Breast epithelium (tissue), 4 donors: Measurements from ENCODE around the gene PADI2. TPM values are rescaled to one million over a fixed set of nuclear protein-coding genes. Genes with fewer than 3 reads are reported as not detected.

Experiments used
- DNase-seq, 2 donors: peaks; one replicate each; pipeline ENCODE4 v3.0.0-alpha.2; 2019; ENCODE audit warnings: low spot score in 2 of 2
- H3K27ac ChIP-seq, 2 donors: fragments of 200-600 bp; sonication (generic) in 1 of 2; one replicate each; pipeline ENCODE4 v1.5.1; 2016 to 2019; ENCODE audit warnings: mild to moderate bottlenecking in 1 of 2
- H3K27me3 ChIP-seq, 2 donors: fragments of 200-600 bp; sonication (generic) in 1 of 2; one replicate each; pipeline versions ENCODE4 v1.5.1 to v1.6.0; 2017 to 2019; ENCODE audit warnings: control low read depth in 1 of 2, mild to moderate bottlenecking in 1 of 2
- H3K36me3 ChIP-seq: fragments of 200-600 bp; one replicate; pipeline ENCODE4 v1.5.1; 2019
- H3K4me1 ChIP-seq, 2 donors: fragments of 200-600 bp; sonication (generic); one replicate each; pipeline ENCODE4 v1.5.1; 2016 to 2019; ENCODE audit warnings: control low read depth in 1 of 2
- H3K4me3 ChIP-seq, 3 donors: fragments of 200-600 bp; sonication (generic); 1 replicate in 2 of 3; 2 replicates in 1 of 3; pipeline ENCODE4 v1.5.1; 2016 to 2019; ENCODE audit warnings: mild to moderate bottlenecking in 3 of 3, moderate library complexity in 2 of 3
- H3K9me3 ChIP-seq, 2 donors: fragments of 200-600 bp; sonication (generic) in 1 of 2; one replicate each; pipeline ENCODE4 v1.5.1; 2016 to 2019; ENCODE audit warnings: control low read depth in 1 of 2
- POLR2A ChIP-seq: fragments of 450-650 bp; IDR thresholded peaks from one replicate; pipeline ENCODE4 v1.6.1; 2016; ENCODE audit warnings: antibody characterized with exemption, mild to moderate bottlenecking, moderate library complexity
- POLR2AphosphoS5 ChIP-seq, 3 donors: sonication (generic); formaldehyde crosslinking; IDR thresholded peaks; one replicate each; pipeline ENCODE4 v1.6.1; 2017; ENCODE audit warnings: antibody characterized with exemption in 3 of 3
- intact Hi-C: fragments of 100-400 bp; cut with DNase I; formaldehyde crosslinking; loops from one replicate; pipeline ENCODE4 v1.15.1; 2023; ENCODE audit warnings: low total_unique reads
- total RNA-seq, 3 donors: library from RNA; depleted of rRNA; stranded (reverse); fragments of >200 nt; gene quantifications; one replicate each; pipeline ENCODE4 v1.1.0, GENCODE V29; 2016
- TF ChIP-seq, protein P1 (sequence below), 3 donors: fragments of 450-650 bp; IDR thresholded peaks; one replicate each; pipeline ENCODE4 v1.5.1; 2016 to 2017; ENCODE audit warnings: antibody characterized with exemption in 3 of 3, mild to moderate bottlenecking in 3 of 3, moderate library complexity in 3 of 3

Gene PADI2
- total RNA-seq, 3 donors from 2014 or later = 0.32 to 29.4 (median 9.2) TPM

DNA sequence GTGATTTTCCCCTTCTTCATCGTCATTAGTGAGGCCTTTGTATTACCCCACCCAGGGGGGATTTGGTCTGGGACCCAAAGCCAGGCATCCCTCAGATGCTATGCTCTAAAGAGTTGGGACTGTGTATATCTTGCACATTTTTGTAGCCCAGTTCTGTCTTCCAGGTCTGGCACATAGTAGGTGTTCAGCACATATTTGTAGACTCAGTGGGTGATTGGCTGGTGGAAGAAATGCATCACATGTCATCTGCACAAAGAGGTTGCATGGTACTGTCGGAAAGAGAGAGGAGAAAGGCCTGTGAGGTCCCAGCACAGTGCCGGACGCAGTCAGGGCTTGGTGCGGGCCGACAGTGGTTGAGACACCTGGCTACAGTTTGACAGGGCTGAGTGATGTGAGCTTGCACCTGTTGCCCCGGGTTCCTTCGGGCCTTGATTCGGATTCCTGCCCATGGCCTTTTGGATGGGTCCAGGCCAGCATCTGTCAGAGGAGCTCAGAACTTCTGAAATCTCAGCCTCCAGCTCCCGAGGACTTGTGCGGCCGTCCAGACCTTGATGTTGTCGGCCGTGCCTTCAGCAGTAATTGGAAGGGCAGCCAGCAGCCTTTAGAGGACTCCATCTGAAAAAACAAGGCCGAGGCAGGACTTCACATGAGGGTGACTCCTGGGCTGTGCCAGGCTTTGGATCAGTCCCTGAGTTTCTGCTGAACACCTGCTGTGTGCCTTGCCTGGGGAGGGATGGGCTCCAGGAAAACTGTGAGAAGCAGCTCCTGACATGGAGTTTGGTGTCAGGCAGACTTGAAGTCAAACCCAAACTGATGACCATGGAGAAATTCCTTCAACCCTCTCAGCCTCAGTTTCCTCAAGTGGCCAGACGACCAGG lies 44.8 kb upstream of the PADI2 start:
- no peak for DNase-seq
- intact Hi-C loops = no loop called here
- TF ChIP-seq, protein P1, sequence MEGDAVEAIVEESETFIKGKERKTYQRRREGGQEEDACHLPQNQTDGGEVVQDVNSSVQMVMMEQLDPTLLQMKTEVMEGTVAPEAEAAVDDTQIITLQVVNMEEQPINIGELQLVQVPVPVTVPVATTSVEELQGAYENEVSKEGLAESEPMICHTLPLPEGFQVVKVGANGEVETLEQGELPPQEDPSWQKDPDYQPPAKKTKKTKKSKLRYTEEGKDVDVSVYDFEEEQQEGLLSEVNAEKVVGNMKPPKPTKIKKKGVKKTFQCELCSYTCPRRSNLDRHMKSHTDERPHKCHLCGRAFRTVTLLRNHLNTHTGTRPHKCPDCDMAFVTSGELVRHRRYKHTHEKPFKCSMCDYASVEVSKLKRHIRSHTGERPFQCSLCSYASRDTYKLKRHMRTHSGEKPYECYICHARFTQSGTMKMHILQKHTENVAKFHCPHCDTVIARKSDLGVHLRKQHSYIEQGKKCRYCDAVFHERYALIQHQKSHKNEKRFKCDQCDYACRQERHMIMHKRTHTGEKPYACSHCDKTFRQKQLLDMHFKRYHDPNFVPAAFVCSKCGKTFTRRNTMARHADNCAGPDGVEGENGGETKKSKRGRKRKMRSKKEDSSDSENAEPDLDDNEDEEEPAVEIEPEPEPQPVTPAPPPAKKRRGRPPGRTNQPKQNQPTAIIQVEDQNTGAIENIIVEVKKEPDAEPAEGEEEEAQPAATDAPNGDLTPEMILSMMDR (IDR thresholded peaks at IDR 0.05) = no peak
- TF ChIP-seq POLR2A (no peak), POLR2AphosphoS5 (IDR thresholded peaks at IDR 0.05) (no peak)
- Histone ChIP-seq H3K27me3 (no peaks in the 10 kb centered on the region), H3K9me3 (no peaks in the 10 kb centered on the region), H3K36me3 (no peaks in the 10 kb centered on the region), H3K4me3 (no peak overlapping the region), H3K27ac (no peak overlapping the region), H3K4me1 (no peaks in the 10 kb centered on the region)

DNA sequence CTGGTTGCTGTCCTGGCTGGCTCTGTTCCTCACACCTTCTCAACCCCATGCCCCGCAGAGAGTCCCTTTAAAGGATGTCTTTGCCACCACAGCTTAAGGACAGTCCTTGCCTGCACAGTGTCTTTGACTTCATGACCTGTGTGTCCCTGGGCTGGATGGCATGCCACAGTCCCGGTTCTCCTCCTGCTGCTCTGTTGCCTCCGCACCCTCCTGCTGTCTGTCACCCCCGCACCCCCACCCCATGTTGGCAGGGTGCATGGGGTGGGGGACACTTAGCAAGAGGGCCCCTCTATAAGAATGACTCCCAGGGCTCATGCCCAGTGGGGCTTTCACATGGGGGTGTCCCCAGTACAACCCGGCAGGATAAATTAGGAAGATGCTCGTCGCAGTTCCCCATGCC lies 44.1 kb upstream of the PADI2 start:
- no peak for DNase-seq
- H3K9me3 ChIP-seq = no peaks in the 10 kb centered on the region
- H3K4me1 ChIP-seq = no peaks in the 10 kb centered on the region
- no peaks in the 10 kb centered on the region for H3K27me3 ChIP-seq
- no peaks in the 10 kb centered on the region for H3K36me3 ChIP-seq
- no peak overlapping the region for H3K27ac ChIP-seq
- no peak overlapping the region for H3K4me3 ChIP-seq
- TF ChIP-seq, protein P1 (IDR thresholded peaks at IDR 0.05) = no peak
- no peak for TF ChIP-seq POLR2A
- no peak for TF ChIP-seq POLR2AphosphoS5 (IDR thresholded peaks at IDR 0.05)
- intact Hi-C loops = no loop called here

DNA sequence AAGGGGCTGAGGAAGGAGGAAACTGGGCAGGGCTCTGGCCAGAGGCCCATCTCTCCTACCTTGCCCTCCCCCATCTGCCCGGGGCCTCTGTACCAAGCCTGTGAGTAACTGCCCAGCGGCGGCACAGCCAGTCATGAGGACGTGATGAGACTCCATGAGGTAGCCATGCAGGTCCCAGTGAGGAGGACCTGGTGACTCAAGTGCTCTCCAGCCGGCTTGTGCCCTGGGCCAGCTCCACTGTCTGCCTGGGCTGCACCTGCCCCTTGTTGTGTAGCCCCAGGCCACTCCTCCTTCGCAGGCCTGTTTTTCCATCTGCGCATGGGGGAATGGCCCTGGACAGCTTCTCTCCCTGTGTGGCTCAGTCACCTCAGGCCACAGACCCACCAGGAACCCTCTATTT lies 43.7 kb upstream of the PADI2 start:
- H3K27me3 ChIP-seq = no peaks in the 10 kb centered on the region
- no peak for DNase-seq
- no peak overlapping the region for H3K27ac ChIP-seq

DNA sequence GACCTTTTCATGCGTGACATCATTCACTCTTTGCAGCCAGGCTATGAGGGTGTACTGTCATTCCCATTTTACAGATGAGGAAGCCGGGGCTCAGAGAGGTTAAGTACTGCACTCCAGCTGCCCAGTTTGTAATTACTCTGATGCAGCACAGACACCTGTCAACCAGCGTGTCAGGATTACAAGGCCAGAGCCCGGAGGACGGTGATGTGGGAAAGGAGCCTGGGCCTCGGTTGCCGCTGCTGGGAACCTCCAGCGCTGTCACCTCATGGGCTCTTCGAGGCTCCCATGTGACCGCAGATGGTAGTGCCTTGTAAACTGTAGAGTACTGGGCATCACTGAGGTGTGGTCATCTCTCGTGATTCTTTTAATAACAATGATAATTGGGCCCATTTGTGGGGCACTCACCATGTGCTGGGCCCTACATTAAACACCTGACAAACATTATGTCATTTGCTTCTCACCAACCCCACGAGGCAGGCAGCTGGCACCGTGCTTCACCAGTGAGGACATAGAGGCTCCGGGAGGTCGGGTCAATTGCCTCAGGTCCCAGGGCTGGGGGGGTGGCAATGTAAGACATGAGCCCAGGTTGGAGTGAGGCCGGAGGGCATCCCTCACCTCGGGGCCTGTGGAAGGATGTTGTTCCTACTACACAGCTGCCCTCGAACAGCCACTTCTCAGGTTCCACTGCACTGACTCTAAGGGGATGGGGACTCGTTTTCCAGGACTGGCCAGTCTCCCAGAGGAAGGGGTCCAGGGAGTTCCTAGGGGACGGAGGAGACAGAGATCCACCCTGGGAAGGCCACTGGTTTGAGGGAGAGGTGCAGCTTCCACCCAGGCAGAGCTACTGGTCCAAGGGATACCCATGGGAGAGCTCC lies 42.9 kb upstream of the PADI2 start:
- no peaks in the 10 kb centered on the region for H3K27me3 ChIP-seq
- H3K36me3 ChIP-seq = no peaks in the 10 kb centered on the region
- no peaks in the 10 kb centered on the region for H3K9me3 ChIP-seq
- no peak for DNase-seq
- intact Hi-C loops = no loop called here
- no peak overlapping the region for H3K27ac ChIP-seq
- TF ChIP-seq POLR2AphosphoS5 (IDR thresholded peaks at IDR 0.05) (no peak), POLR2A (no peak)
- TF ChIP-seq, protein P1 (IDR thresholded peaks at IDR 0.05) = no peak
- no peaks in the 10 kb centered on the region for H3K4me1 ChIP-seq
- no peak overlapping the region for H3K4me3 ChIP-seq

More for the DNA sequence above, 43.7 kb upstream of the PADI2 start:
- intact Hi-C loops = no loop called here
- Histone ChIP-seq H3K4me3 (no peak overlapping the region), H3K4me1 (no peaks in the 10 kb centered on the region), H3K9me3 (no peaks in the 10 kb centered on the region), H3K36me3 (no peaks in the 10 kb centered on the region)
- TF ChIP-seq POLR2AphosphoS5 (IDR thresholded peaks at IDR 0.05) (no peak), POLR2A (no peak)
- TF ChIP-seq, protein P1 (IDR thresholded peaks at IDR 0.05) = no peak
